Lung (tissue), 12 donors: Measurements from ENCODE around the gene RIMS4. TPM values are rescaled to one million over a fixed set of nuclear protein-coding genes. Genes with fewer than 3 reads are reported as not detected.

Experiments
- ATAC-seq: fragments of 200-7000 bp; cut with Tn5 transposase; one replicate; pipeline ENCODE4 v1.9.1; 2020; ENCODE audit warnings: moderate number of reproducible peaks; ENCODE audit not compliant: insufficient read depth, low FRiP score
- DNase-seq, 3 donors: peaks; one replicate each; pipeline ENCODE4 v3.0.0-alpha.2; 2013 to 2017
- H3K27ac ChIP-seq, 2 donors: one replicate each; pipeline ENCODE4 v1.5.1; 2013; ENCODE audit warnings: mild to moderate bottlenecking in 2 of 2, moderate library complexity in 2 of 2, control low read depth in 1 of 2, inconsistent platforms in 1 of 2, low read depth in 1 of 2, low read length in 1 of 2
- H3K27me3 ChIP-seq, 3 donors: one replicate each; pipeline ENCODE4 v1.5.1; 2013; ENCODE audit warnings: low read length in 2 of 3; ENCODE audit not compliant: control insufficient read depth in 3 of 3, insufficient read depth in 3 of 3
- H3K36me3 ChIP-seq, 4 donors: one replicate each; pipeline ENCODE4 v1.5.1; 2013; ENCODE audit warnings: low read length in 4 of 4, mild to moderate bottlenecking in 1 of 4, moderate library complexity in 1 of 4; ENCODE audit not compliant: control insufficient read depth in 4 of 4, insufficient read depth in 4 of 4
- H3K4me1 ChIP-seq, 5 donors: one replicate each; pipeline ENCODE4 v1.5.1; 2013; ENCODE audit warnings: low read length in 5 of 5, mild to moderate bottlenecking in 2 of 5, moderate library complexity in 1 of 5; ENCODE audit not compliant: control insufficient read depth in 5 of 5, insufficient read depth in 5 of 5
- H3K4me3 ChIP-seq: one replicate; pipeline ENCODE4 v1.5.1; 2013; ENCODE audit warnings: mild to moderate bottlenecking, control low read depth, moderate library complexity
- H3K9ac ChIP-seq, 2 donors: one replicate each; pipeline ENCODE4 v1.5.1; 2013; ENCODE audit warnings: low read length in 2 of 2, control low read depth in 1 of 2; ENCODE audit not compliant: insufficient read depth in 1 of 2
- H3K9me3 ChIP-seq, 4 donors: one replicate each; pipeline ENCODE4 v1.5.1; 2013; ENCODE audit warnings: low read length in 3 of 4, mild to moderate bottlenecking in 1 of 4, moderate library complexity in 1 of 4; ENCODE audit not compliant: control insufficient read depth in 4 of 4, insufficient read depth in 3 of 4
- CTCF ChIP-seq: IDR thresholded peaks from 2 replicates; pipeline ENCODE4 v1.5.1; 2012; ENCODE audit warnings: mild to moderate bottlenecking; ENCODE audit errors: control extremely low read depth, extremely low read depth
- WGBS, 2 donors: extraction: QIAGEN DNeasy Blood & Tissue Kit; methylation state at CpG; one replicate each; pipeline ENCODE4 v1.1.7; 2013; 5-methylcytosine and 5-hydroxymethylcytosine counted together
- polyA plus RNA-seq, 2 donors: library from polyadenylated mRNA; stranded (reverse); fragments of 200-250 nt; gene quantifications; one replicate each; pipeline ENCODE4 v1.2.1, GENCODE V29; 2013
- total RNA-seq, 2 donors: library from RNA; depleted of rRNA in 1 of 2; stranded (reverse); fragments of >200 nt in 1 of 2; gene quantifications; one replicate each; pipeline ENCODE4 v1.2.1, GENCODE V29; 2014 to 2021
- donor health status: control.
- donor health status: control.
- donor health status: Bipolar disorder and iron deficiency.
- donor health status: healthy.
- donor health status: DM: yes; HTN: yes; CAD: no.

The RIMS4 gene
- total and polyA plus RNA-seq, 4 donors, result 0.43 to 5.6 (median 1.6) TPM

- Histone ChIP-seq H3K36me3 (no peaks in the 10 kb centered on the region), H3K9me3 (peaks cover 0 to 6% (median 2%) of the 10 kb centered on the region in 4 donors), H3K27ac (no peak overlapping the region), H3K4me1 (peaks cover 0 to 31% (median 11%) of the 10 kb centered on the region in 5 donors), H3K9ac (no peak overlapping the region), H3K27me3 (peaks cover 0 to 3% (median 0%) of the 10 kb centered on the region in 3 donors), H3K4me3 (no peak overlapping the region)
- WGBS, 2 donors, result 86 to 87% methylated on average over 1 of the region's 1 CpG
- DNase-seq, result no peak
- no peak for TF ChIP-seq CTCF
- no peak for ATAC-seq
These were observed 23.1 kb upstream of the RIMS4 start for GRCh38 chr20:44833437-44833836.

GRCh38 chr20:44832724-44833123 is 22.4 kb upstream of the RIMS4 start:
- no peak for DNase-seq
- peaks cover 0 to 24% (median 11%) of the 10 kb centered on the region in 5 donors for H3K4me1 ChIP-seq
- no peak for TF ChIP-seq CTCF
- peaks cover 0 to 6% (median 2%) of the 10 kb centered on the region in 4 donors for H3K9me3 ChIP-seq
- no peak for ATAC-seq
- no peaks in the 10 kb centered on the region for H3K36me3 ChIP-seq
- no peak overlapping the region for H3K4me3 ChIP-seq
- 66 to 76% methylated on average over 3 of the region's 3 CpGs for WGBS, 2 donors
- H3K9ac ChIP-seq, result no peak overlapping the region
- no peak overlapping the region for H3K27ac ChIP-seq
- peaks cover 0 to 3% (median 0%) of the 10 kb centered on the region in 3 donors for H3K27me3 ChIP-seq

- no peak for TF ChIP-seq CTCF
- 77 to 82% methylated on average over 1 of the region's 1 CpG for WGBS, 2 donors
- H3K9me3 ChIP-seq, result peaks cover 0 to 6% (median 2%) of the 10 kb centered on the region in 4 donors
- H3K27ac ChIP-seq, result no peak overlapping the region
- ATAC-seq (no peak), DNase-seq (no peak)
- H3K4me1 ChIP-seq, result peaks cover 0 to 16% (median 6%) of the 10 kb centered on the region in 5 donors
- H3K4me3 ChIP-seq, result no peak overlapping the region
- H3K9ac ChIP-seq, result no peak overlapping the region
- no peaks in the 10 kb centered on the region for H3K27me3 ChIP-seq
- no peaks in the 10 kb centered on the region for H3K36me3 ChIP-seq
These were observed 20.6 kb upstream of the RIMS4 start for GRCh38 chr20:44830995-44831394.

GRCh38 chr20:44830523-44830922 is 20.2 kb upstream of the RIMS4 start:
- Histone ChIP-seq H3K4me1 (peaks cover 0 to 11% (median 4%) of the 10 kb centered on the region in 5 donors), H3K27me3 (no peaks in the 10 kb centered on the region), H3K9ac (no peak overlapping the region), H3K4me3 (no peak overlapping the region), H3K36me3 (no peaks in the 10 kb centered on the region), H3K9me3 (peaks cover 0 to 6% (median 2%) of the 10 kb centered on the region in 4 donors), H3K27ac (no peak overlapping the region)
- DNase-seq (no peak), ATAC-seq (no peak)
- TF ChIP-seq CTCF, result no peak
